Effector memory CD4-positive, alpha-beta T cell (primary cell): ENCODE results near the gene MAPKAP1.
"Not testable (repeated sequence)": the region's sequence is repeated elsewhere in the genome, so short reads cannot be mapped to it uniquely, and the experiment has no call there.

ENCODE experiments used
- DNase-seq, 3 donors: peaks; one replicate each; pipeline ENCODE4 v3.0.0-alpha.2; 2020
- H3K27ac ChIP-seq: 2 replicates; pipeline ENCODE4 v1.7.0; 2013; ENCODE audit warnings: mild to moderate bottlenecking, low read length, moderate library complexity; ENCODE audit not compliant: insufficient read depth, poor library complexity, severe bottlenecking
- H3K27me3 ChIP-seq: replicated peaks from 2 replicates; pipeline ENCODE4 v1.7.0; 2013; ENCODE audit warnings: mild to moderate bottlenecking, low read length; ENCODE audit not compliant: insufficient read depth, control insufficient read depth, poor library complexity, severe bottlenecking
- H3K36me3 ChIP-seq: 2 replicates; pipeline ENCODE4 v1.7.0; 2013; ENCODE audit warnings: mild to moderate bottlenecking, low read length, moderate library complexity; ENCODE audit not compliant: control insufficient read depth, insufficient read depth
- H3K4me1 ChIP-seq: 2 replicates; pipeline ENCODE4 v1.7.0; 2013; ENCODE audit warnings: low read length, mild to moderate bottlenecking; ENCODE audit not compliant: control insufficient read depth, insufficient read depth, poor library complexity, severe bottlenecking
- H3K4me3 ChIP-seq: 2 replicates; pipeline ENCODE4 v1.7.0; 2013; ENCODE audit warnings: low read length, low read depth, mild to moderate bottlenecking; ENCODE audit not compliant: insufficient read depth, poor library complexity, severe bottlenecking
- H3K9me3 ChIP-seq: 2 replicates; pipeline ENCODE4 v1.7.0; 2013; ENCODE audit warnings: mild to moderate bottlenecking, low read length, moderate library complexity; ENCODE audit not compliant: control insufficient read depth

MAPKAP1 gene

GRCh38 chr9:125405938-125406809 is 300.8 kb downstream of the MAPKAP1 start:
- peaks cover 7% of the 10 kb centered on the region for H3K4me1 ChIP-seq
- H3K9me3 ChIP-seq, result no peaks in the 10 kb centered on the region
- no peaks in the 10 kb centered on the region for H3K36me3 ChIP-seq
- no peak overlapping the region for H3K27ac ChIP-seq
- H3K27me3 ChIP-seq, result peaks cover 14% of the 10 kb centered on the region
- DNase-seq, result no peak
- H3K4me3 ChIP-seq, result no peak overlapping the region

DNA sequence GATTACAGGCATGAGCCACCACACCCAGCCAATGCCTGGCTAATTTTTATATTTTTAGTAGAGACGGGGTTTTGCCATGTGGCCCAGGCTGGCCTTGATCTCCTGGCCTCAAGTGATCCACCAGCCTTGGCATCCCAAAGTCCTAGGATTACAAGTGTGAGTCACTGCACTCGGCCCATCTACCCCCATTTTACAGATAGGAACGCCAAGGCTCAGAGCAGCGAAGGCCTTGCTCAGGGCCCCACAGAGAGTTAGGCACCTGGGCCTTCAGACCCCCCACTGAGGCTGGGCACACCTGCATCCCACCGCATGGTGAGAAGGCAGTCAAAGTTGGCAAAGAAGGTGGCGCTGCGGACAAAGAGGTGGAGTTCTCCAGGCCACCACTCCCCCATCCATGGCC is 302.3 kb downstream of the MAPKAP1 start:
- Histone ChIP-seq H3K27me3 (peaks cover 14% of the 10 kb centered on the region), H3K4me3 (no peak overlapping the region), H3K36me3 (no peaks in the 10 kb centered on the region), H3K27ac (no peak overlapping the region), H3K9me3 (no peaks in the 10 kb centered on the region), H3K4me1 (peaks cover 7% of the 10 kb centered on the region)
- DNase-seq, result no peak

DNA sequence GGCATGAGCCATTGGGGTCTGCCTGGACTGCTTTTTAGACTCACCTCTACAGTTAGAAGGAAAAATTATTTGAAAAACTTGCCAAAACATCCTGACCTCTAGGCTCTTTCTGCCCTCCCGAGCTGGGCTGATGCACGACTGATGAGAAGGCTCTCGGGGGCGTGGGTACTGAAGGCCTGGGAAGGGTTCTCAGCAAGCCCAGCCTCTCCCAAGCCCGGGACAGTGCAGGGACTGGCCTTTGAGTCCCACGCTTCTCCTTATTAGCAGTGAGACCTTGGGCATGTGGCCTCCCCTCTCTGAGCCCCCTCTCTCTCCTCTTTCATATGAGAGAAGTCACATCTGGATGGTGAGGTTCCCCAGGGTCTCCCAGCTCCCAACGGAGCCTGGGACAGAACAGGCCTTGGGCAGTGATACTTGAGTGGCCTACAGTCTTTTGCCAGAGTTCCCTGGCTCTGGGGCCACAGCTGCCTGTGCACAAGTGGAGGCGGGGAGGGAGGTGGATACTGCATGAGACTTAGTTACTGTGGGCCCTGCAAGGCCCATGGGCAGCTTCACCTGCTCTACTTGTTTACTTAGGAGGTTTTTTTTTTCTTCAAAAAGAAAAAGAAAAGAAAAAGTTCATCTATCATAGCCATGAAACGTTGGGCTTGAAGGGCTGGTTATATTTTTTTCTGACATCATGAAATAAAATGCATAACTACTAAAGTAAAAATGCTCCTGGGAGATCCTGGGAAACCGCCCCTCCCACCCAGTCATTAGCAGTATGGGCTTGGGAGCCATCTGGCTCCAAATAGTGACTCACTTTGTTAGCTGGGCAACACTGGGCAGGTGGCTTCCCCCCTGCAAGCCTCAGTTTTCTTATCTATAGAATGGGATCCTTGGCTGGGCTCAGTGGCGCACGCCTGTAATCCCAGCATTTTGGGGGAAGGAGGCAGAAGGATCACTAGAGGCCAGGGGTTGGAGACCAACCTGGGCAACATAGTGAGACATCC is 306.0 kb downstream of the MAPKAP1 start:
- H3K9me3 ChIP-seq, result no peaks in the 10 kb centered on the region
- DNase-seq, result no peak

GRCh38 chr9:125400232-125400631 is 306.8 kb downstream of the MAPKAP1 start:
- not testable (repeated sequence) for H3K9me3 ChIP-seq, H3K27ac ChIP-seq, DNase-seq, H3K27me3 ChIP-seq, H3K4me1 ChIP-seq, H3K36me3 ChIP-seq, H3K4me3 ChIP-seq

More for the DNA sequence above, 306.0 kb downstream of the MAPKAP1 start:
- H3K4me3 ChIP-seq, result no peak overlapping the region
- no peak overlapping the region for H3K27ac ChIP-seq
- no peaks in the 10 kb centered on the region for H3K36me3 ChIP-seq
- H3K27me3 ChIP-seq, result no peaks in the 10 kb centered on the region
- no peaks in the 10 kb centered on the region for H3K4me1 ChIP-seq

GRCh38 chr9:125399666-125400065 is 307.3 kb downstream of the MAPKAP1 start:
- no peaks in the 10 kb centered on the region for H3K9me3 ChIP-seq
- H3K36me3 ChIP-seq, result no peaks in the 10 kb centered on the region
- H3K27ac ChIP-seq, result no peak overlapping the region
- H3K4me1 ChIP-seq, result no peaks in the 10 kb centered on the region
- H3K27me3 ChIP-seq, result no peaks in the 10 kb centered on the region
- no peak overlapping the region for H3K4me3 ChIP-seq
- no peak for DNase-seq

GRCh38 chr9:125399165-125399564 is 307.8 kb downstream of the MAPKAP1 start:
- Histone ChIP-seq H3K27ac (no peak overlapping the region), H3K9me3 (no peaks in the 10 kb centered on the region), H3K27me3 (no peaks in the 10 kb centered on the region), H3K4me1 (no peaks in the 10 kb centered on the region), H3K4me3 (no peak overlapping the region), H3K36me3 (no peaks in the 10 kb centered on the region)
- DNase-seq, result no peak

DNA sequence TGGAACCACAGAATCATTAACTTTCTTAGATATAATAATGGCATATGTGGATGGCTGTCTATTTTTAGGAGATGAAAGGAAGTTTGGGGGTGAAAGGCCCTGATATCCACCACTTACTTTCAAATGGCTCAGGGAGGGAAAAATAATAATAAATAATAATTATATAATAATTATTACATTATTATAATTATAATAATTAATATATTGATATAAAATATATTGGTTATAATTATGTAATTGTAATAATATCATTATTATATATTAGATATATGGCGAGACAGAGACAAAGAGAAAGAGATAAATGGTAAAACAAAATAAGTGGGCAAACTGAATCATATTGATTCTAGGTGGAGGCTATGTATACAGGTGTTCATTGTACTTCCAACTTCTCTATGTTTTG is 308.8 kb downstream of the MAPKAP1 start:
- DNase-seq, result no peak
- H3K4me3 ChIP-seq, result no peak overlapping the region
- H3K27me3 ChIP-seq, result no peaks in the 10 kb centered on the region
- H3K36me3 ChIP-seq, result no peaks in the 10 kb centered on the region
- no peaks in the 10 kb centered on the region for H3K4me1 ChIP-seq
- no peaks in the 10 kb centered on the region for H3K9me3 ChIP-seq
- H3K27ac ChIP-seq, result no peak overlapping the region

- Histone ChIP-seq H3K27me3 (no peaks in the 10 kb centered on the region), H3K36me3 (no peaks in the 10 kb centered on the region), H3K9me3 (no peaks in the 10 kb centered on the region), H3K4me1 (no peaks in the 10 kb centered on the region), H3K4me3 (no peak overlapping the region), H3K27ac (no peak overlapping the region)
- DNase-seq, result no peak
Observed at GRCh38 chr9:125397736-125398135, 309.3 kb downstream of the MAPKAP1 start.

GRCh38 chr9:125396799-125397198 is 310.2 kb downstream of the MAPKAP1 start:
- Histone ChIP-seq H3K4me1 (no peaks in the 10 kb centered on the region), H3K36me3 (no peaks in the 10 kb centered on the region), H3K27me3 (no peaks in the 10 kb centered on the region), H3K9me3 (no peaks in the 10 kb centered on the region), H3K4me3 (no peak overlapping the region), H3K27ac (no peak overlapping the region)
- no peak for DNase-seq

GRCh38 chr9:125393426-125393825 is 313.6 kb downstream of the MAPKAP1 start:
- Histone ChIP-seq H3K27ac (no peak overlapping the region), H3K36me3 (no peaks in the 10 kb centered on the region), H3K4me1 (no peaks in the 10 kb centered on the region), H3K4me3 (no peak overlapping the region), H3K27me3 (no peaks in the 10 kb centered on the region), H3K9me3 (no peaks in the 10 kb centered on the region)
- no peak for DNase-seq
